SU-DHL-6 (cell line): ENCODE data around the gene EML4.

Source experiments
- H2AFZ ChIP-seq: fragments of 200-600 bp; sonication (generic); 2 replicates; pipeline ENCODE4 v1.6.1; 2014; ENCODE audit warnings: low read depth, mild to moderate bottlenecking, moderate library complexity, mixed read lengths, antibody characterized with exemption, low read length; ENCODE audit not compliant: severe bottlenecking
- H3F3A ChIP-seq: fragments of 200-600 bp; shearing (Covaris generic); 2 replicates; pipeline ENCODE4 v1.6.0; 2016; ENCODE audit warnings: antibody characterized with exemption, mild to moderate bottlenecking; ENCODE audit not compliant: insufficient read depth
- H3K27ac ChIP-seq: fragments of 200-600 bp; sonication (generic); 2 replicates; pipeline ENCODE4 v1.5.1; 2016; ENCODE audit warnings: low read depth, mild to moderate bottlenecking, low read length, moderate library complexity, mixed read lengths
- H3K27me3 ChIP-seq: fragments of 200-600 bp; sonication (generic), shearing (Covaris generic); 2 replicates; pipeline ENCODE4 v1.6.0; 2014; ENCODE audit warnings: mild to moderate bottlenecking, low read length
- H3K36me3 ChIP-seq: fragments of 200-600 bp; sonication (generic); 2 replicates; pipeline ENCODE4 v1.6.1; 2014; ENCODE audit warnings: mild to moderate bottlenecking, low read length, mixed read lengths
- H3K4me2 ChIP-seq: fragments of 300-600, 200-600 bp; shearing (Covaris generic), sonication (generic); 2 replicates; pipeline ENCODE4 v1.6.0; 2014; ENCODE audit warnings: low read length, low read depth, mild to moderate bottlenecking; ENCODE audit not compliant: poor library complexity, severe bottlenecking
- H3K4me3 ChIP-seq: fragments of 200-600 bp; sonication (generic); 2 replicates; pipeline ENCODE4 v1.5.1; 2014; ENCODE audit warnings: antibody characterized with exemption, low read length, mild to moderate bottlenecking, mixed read lengths; ENCODE audit not compliant: insufficient read depth, poor library complexity, severe bottlenecking
- H3K79me2 ChIP-seq: fragments of 200-600 bp; sonication (generic); 2 replicates; pipeline ENCODE4 v1.6.1; 2014; ENCODE audit warnings: mild to moderate bottlenecking, low read length, moderate library complexity; ENCODE audit not compliant: insufficient read depth
- H3K9ac ChIP-seq: fragments of 200-600 bp; sonication (generic); 2 replicates; pipeline ENCODE4 v1.7.0; 2014; ENCODE audit warnings: mild to moderate bottlenecking, low read length
- H3K9me2 ChIP-seq: fragments of 200-600 bp; sonication (generic); replicated peaks from 2 replicates; pipeline ENCODE4 v1.6.1; 2014; ENCODE audit warnings: low read length; ENCODE audit not compliant: insufficient read depth
- H3K9me3 ChIP-seq: fragments of 200-600 bp; sonication (generic); 2 replicates; pipeline ENCODE4 v1.6.1; 2014; ENCODE audit warnings: low read length, mixed read lengths; ENCODE audit not compliant: insufficient read depth
- H4K20me1 ChIP-seq: fragments of 200-600 bp; sonication (generic); 2 replicates; pipeline ENCODE4 v1.6.1; 2014; ENCODE audit warnings: low read depth, mild to moderate bottlenecking, antibody characterized with exemption, low read length, moderate library complexity, mixed read lengths
- CTCF ChIP-seq: fragments of 200-600 bp; sonication (generic); IDR thresholded peaks from one replicate; pipeline ENCODE4 v1.5.1; 2017; ENCODE audit warnings: antibody characterized with exemption, mild to moderate bottlenecking, low read length, moderate library complexity; ENCODE audit not compliant: insufficient read depth, poor library complexity, severe bottlenecking
- EZH2phosphoT487 ChIP-seq: fragments of 200-600 bp; sonication (generic), shearing (Covaris generic); conservative IDR thresholded peaks from 2 replicates; pipeline ENCODE4 v1.6.1; 2018; ENCODE audit warnings: mild to moderate bottlenecking, antibody characterized with exemption, low read length, moderate library complexity, mixed read lengths

EML4 gene

DNA sequence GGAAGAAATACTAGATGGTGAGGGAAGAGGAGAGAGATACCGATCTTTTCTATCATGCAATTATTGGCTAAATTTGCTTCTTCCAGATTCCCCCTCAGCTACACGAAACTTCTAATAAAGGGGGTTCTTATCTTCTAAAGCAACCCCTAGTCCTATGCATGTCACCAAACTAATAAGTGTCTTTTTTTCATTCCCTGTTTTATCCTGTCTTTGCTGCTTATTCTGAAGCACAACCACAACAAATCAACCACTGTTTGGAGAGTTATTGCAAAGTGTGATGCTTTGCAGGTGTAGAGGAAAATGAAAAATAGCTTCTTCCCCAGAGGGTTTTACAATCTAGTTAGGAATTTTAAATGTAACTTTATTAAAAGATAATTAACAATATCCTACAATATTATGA is 60.8 kb downstream of the EML4 start:
- Histone ChIP-seq H3K9me3 (no peaks in the 10 kb centered on the region), H3K4me3 (no peak overlapping the region), H3K36me3 (no peaks in the 10 kb centered on the region), H2AFZ (no peak overlapping the region), H3F3A (0 out of 2 replicates have a peak, but pooled peaks cover 6% of the 10 kb centered on the region), H4K20me1 (no peaks in the 10 kb centered on the region), H3K4me2 (no peak overlapping the region), H3K9me2 (no peaks in the 10 kb centered on the region), H3K27ac (no peak overlapping the region), H3K27me3 (no peaks in the 10 kb centered on the region), H3K9ac (no peak overlapping the region), H3K79me2 (peaks cover 29% of the 10 kb centered on the region)
- TF ChIP-seq CTCF (no peak), EZH2phosphoT487 (no peak)

DNA sequence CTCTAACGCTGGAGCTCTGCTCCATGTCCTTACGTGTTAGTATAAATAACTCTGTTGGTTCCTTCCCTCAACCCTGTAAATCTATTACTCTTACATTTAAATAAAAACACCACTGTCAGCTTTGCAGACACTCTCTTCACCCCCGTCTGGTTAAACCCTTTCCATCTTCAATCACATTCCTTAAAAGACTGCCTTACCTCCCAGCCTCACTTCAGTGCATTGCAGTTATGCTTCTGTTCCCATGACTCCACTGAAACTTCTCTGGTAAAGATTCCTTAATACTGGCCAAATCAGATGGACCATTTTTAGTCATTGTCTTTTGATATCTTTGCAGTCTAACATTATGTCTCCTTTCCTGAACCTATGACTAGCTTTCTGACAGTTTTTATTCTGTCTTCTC is 61.7 kb downstream of the EML4 start:
- no peak overlapping the region for H3K4me2 ChIP-seq
- H3K79me2 ChIP-seq, result peaks cover 24% of the 10 kb centered on the region
- no peak overlapping the region for H3K9ac ChIP-seq
- 0 out of 2 replicates have a peak, but pooled peaks cover 6% of the 10 kb centered on the region for H4K20me1 ChIP-seq
- TF ChIP-seq CTCF, result no peak
- TF ChIP-seq EZH2phosphoT487, result no peak
- no peaks in the 10 kb centered on the region for H3K9me3 ChIP-seq
- H3K27ac ChIP-seq, result no peak overlapping the region
- H3F3A ChIP-seq, result 0 out of 2 replicates have a peak, but pooled peaks cover 6% of the 10 kb centered on the region
- H3K36me3 ChIP-seq, result no peaks in the 10 kb centered on the region
- H3K27me3 ChIP-seq, result no peaks in the 10 kb centered on the region
- no peak overlapping the region for H3K4me3 ChIP-seq
- H3K9me2 ChIP-seq, result no peaks in the 10 kb centered on the region
- H2AFZ ChIP-seq, result no peak overlapping the region

- H3F3A ChIP-seq, result 0 out of 2 replicates have a peak, but pooled peaks cover 6% of the 10 kb centered on the region
- 0 out of 2 replicates have a peak, but pooled peaks cover 7% of the 10 kb centered on the region for H4K20me1 ChIP-seq
- no peak overlapping the region for H3K4me3 ChIP-seq
- no peaks in the 10 kb centered on the region for H3K36me3 ChIP-seq
- no peaks in the 10 kb centered on the region for H3K9me2 ChIP-seq
- no peak overlapping the region for H3K9ac ChIP-seq
- H3K27me3 ChIP-seq, result no peaks in the 10 kb centered on the region
- no peak overlapping the region for H3K4me2 ChIP-seq
- H3K27ac ChIP-seq, result no peak overlapping the region
- peaks cover 19% of the 10 kb centered on the region; the same call in 1 of the 2 replicates for H3K79me2 ChIP-seq
- no peak for TF ChIP-seq EZH2phosphoT487
- TF ChIP-seq CTCF, result no peak
- H3K9me3 ChIP-seq, result no peaks in the 10 kb centered on the region
- H2AFZ ChIP-seq, result no peak overlapping the region
These were observed 62.9 kb downstream of the EML4 start for GRCh38 chr2:42232024-42232423.
